ENCODE data around the gene USP22. TPM values are rescaled to one million over a fixed set of nuclear protein-coding genes. Genes with fewer than 3 reads are reported as not detected.

Gene USP22
- total RNA-seq, 1 donor from 2014 or later, result 257 TPM

- no peak overlapping the region for H3K4me3 Mint-ChIP-seq (ENCODE audit: unreplicated experiment)
- H3K27me3 Mint-ChIP-seq (ENCODE audit: unreplicated experiment), result no peaks in the 10 kb centered on the region
- TF ChIP-seq CTCF (IDR thresholded peaks at IDR 0.05), result no peak
- no peak overlapping the region for H3K27ac Mint-ChIP-seq (ENCODE audit: unreplicated experiment)
- DNase-seq (ENCODE audit: extremely low spot score, unreplicated experiment), result no peak
- peaks cover 17% of the 10 kb centered on the region for H3K4me1 Mint-ChIP-seq (ENCODE audit: unreplicated experiment)
- peaks cover 45% of the 10 kb centered on the region for H3K36me3 Mint-ChIP-seq (ENCODE audit: unreplicated experiment)
- H3K9me3 Mint-ChIP-seq (ENCODE audit: unreplicated experiment), result no peaks in the 10 kb centered on the region
Measured at GRCh38 chr17:20952183-20952582, 90.6 kb downstream of the USP22 start.

Other genes starting within 250 kb of the USP22 start
- 15.7 and 20.1 TPM in 2 replicates for gene DHRS7B, start 84.0 kb upstream of the USP22 start, total RNA-seq
- gene TMEM11, start 171.2 kb upstream of the USP22 start, total RNA-seq, result 20.4 and 21.5 TPM in 2 replicates
- 18.5 and 18.8 TPM in 2 replicates for gene NATD1, start 210.4 kb upstream of the USP22 start, total RNA-seq
- 33.1 and 36.2 TPM in 2 replicates for gene MAP2K3, start 241.7 kb upstream of the USP22 start, total RNA-seq

Measured in osteocyte (in vitro differentiated cells).